ENCODE data around the gene FBXL15.

- TF ChIP-seq POLR2A (IDR thresholded peaks at IDR 0.05; ENCODE audit: extremely low read depth, insufficient read length) (no peak), MAX (IDR thresholded peaks at IDR 0.05; ENCODE audit: low read depth, low read length) (no peak)
- TF ChIP-seq, protein P1, sequence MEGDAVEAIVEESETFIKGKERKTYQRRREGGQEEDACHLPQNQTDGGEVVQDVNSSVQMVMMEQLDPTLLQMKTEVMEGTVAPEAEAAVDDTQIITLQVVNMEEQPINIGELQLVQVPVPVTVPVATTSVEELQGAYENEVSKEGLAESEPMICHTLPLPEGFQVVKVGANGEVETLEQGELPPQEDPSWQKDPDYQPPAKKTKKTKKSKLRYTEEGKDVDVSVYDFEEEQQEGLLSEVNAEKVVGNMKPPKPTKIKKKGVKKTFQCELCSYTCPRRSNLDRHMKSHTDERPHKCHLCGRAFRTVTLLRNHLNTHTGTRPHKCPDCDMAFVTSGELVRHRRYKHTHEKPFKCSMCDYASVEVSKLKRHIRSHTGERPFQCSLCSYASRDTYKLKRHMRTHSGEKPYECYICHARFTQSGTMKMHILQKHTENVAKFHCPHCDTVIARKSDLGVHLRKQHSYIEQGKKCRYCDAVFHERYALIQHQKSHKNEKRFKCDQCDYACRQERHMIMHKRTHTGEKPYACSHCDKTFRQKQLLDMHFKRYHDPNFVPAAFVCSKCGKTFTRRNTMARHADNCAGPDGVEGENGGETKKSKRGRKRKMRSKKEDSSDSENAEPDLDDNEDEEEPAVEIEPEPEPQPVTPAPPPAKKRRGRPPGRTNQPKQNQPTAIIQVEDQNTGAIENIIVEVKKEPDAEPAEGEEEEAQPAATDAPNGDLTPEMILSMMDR (IDR thresholded peaks at IDR 0.05; ENCODE audit: low read depth, low read length), result no peak
Measured at GRCh38 chr10:102452672-102453340, 32.2 kb downstream of the FBXL15 start.

Data from NB4 (cell line).